GM21447 (cell line): ENCODE results near the gene BCL11B.

Experiments
- ATAC-seq: cut with Tn5 transposase; IDR thresholded peaks from one replicate; pipeline ENCODE4 v1.9.1; 2021; ENCODE audit not compliant: unreplicated experiment

BCL11B gene

DNA sequence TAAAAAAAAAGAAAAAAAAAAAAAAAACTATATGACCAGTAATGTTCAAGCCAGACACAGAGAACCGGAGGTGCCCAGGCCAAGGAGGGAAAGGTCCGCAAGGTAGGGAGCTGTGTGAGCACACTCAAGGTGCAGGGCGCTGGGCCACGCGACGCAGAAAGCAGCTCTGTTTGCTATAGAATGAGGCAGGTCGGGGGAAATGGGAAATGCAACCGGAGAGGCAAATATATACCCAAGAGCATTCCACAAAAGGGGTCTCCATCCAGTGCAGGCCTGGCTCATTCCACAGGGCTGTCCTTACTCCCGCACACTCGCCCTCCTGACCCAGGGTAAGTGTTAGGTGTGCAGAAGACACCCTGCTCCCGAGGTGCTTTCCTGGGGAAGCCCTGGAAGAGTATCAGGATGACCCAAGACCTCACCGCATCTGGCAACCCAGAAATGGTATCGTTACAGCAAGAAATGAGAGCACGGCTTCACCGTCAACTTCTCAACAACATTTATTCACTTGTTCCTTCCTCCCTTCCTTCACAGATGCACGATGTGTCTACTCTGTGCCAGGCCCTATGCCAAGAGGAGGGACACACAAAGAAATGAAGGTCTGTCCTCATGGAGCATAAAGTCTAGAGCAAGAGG is 86.4 kb downstream of the BCL11B start:
- no peak for ATAC-seq

- ATAC-seq, result no peak
These were observed 88.3 kb downstream of the BCL11B start for GRCh38 chr14:99183716-99184115.

GRCh38 chr14:99183311-99183710 is 88.7 kb downstream of the BCL11B start:
- no peak for ATAC-seq

DNA sequence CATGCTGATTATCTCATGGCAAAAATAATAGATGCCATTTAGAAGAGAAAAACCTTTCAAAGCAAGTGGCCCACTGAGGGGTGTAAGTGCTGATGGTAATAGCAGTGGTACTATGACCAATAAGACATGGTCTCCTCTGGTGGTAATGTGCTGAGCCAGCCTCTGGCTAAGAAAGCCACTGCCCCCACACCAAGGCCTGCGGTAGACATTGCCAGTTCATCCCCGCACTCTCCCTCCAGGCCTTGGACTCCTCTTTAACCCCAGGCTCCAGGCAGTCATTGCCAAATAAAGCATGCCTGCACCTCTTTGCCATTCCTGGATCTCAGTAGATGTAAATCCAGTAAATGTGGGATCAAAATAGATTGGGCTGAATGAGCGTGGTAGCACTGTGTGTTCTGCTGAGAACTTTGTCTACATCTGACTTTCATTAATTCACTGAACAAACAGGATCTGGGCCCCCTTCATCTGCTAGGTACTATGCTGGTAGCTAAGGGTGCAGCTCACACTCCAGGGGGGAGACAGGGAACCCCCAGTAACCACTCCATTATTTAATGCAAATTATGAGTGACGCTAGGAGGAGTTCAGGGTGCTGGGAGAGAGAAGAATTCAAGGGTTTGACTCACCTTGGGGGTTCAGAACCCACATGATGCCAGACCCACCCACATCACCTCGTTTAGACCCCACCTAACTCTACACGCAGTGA is 89.3 kb downstream of the BCL11B start:
- ATAC-seq, result no peak

DNA sequence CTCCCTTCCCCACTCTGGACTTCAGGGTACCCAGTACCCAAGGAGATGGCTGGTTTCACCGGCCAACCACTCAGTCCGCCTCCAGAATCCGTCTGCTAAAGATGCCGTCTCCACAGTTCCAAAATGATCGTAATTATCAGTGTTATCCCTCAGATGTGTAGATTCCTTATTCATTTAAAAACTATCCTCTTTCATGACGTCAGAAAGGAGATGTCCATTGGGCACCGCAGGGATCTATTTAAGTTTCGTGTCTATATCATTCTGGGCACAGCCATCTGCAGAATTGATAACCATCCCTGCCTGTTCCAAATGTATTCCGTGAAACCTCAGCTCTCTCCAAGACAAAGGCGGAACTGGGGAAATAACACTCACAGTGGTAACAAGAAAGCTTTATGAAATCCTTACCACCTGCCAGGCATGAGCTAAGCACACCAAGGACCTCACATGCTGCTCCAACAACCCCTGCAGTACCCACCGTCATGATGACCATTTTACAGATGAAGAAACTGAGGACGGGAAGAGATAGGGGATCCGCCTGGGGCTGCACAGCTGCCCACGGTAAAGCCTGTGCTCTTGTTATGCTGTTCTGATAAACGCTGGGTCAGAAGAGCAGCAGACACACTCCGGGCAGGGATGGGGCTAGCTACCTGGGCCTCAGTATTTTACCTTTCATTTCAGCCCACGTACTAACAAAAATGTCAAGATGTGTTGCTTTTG is 90.0 kb downstream of the BCL11B start:
- ATAC-seq, result no peak

GRCh38 chr14:99181241-99181640 is 90.8 kb downstream of the BCL11B start:
- ATAC-seq, result no peak

DNA sequence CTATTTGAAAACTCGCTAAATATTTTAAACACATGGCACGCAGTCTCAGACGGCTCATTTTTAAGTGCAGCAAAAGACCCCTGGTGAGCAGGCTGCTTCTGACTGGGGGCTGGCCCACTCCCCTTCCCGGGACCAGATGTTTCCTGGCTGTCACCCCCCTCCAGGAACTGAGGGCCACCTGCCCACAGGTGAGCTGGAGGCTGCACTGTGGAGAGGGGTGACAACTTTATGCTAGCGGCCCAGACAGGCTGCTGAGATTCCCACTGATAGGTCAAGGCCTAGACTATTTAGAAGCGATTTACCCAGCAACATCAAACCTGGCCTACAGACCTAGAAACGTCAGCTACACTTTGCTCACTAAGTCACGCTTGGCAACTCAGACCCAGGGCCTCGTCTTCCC is 92.1 kb downstream of the BCL11B start:
- no peak for ATAC-seq

DNA sequence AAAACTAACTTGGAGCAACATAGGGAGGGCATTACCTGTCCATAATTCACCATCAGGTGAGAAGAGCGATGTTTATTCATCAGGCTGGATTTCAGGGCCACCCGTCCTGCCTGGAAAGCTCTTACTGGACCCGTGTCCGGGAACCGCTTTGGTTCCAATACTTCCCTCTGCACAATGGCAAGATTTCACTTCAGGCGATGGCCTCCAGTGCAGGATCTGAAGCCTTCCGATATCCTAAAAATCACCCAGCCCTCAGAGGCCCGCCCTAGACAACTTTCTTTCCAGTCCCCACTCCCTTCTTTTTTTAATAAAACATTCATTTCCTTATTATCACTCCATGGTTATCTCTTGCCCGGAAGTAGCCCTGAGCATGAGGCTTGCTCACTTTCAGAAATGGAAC is 92.5 kb downstream of the BCL11B start:
- no peak for ATAC-seq

DNA sequence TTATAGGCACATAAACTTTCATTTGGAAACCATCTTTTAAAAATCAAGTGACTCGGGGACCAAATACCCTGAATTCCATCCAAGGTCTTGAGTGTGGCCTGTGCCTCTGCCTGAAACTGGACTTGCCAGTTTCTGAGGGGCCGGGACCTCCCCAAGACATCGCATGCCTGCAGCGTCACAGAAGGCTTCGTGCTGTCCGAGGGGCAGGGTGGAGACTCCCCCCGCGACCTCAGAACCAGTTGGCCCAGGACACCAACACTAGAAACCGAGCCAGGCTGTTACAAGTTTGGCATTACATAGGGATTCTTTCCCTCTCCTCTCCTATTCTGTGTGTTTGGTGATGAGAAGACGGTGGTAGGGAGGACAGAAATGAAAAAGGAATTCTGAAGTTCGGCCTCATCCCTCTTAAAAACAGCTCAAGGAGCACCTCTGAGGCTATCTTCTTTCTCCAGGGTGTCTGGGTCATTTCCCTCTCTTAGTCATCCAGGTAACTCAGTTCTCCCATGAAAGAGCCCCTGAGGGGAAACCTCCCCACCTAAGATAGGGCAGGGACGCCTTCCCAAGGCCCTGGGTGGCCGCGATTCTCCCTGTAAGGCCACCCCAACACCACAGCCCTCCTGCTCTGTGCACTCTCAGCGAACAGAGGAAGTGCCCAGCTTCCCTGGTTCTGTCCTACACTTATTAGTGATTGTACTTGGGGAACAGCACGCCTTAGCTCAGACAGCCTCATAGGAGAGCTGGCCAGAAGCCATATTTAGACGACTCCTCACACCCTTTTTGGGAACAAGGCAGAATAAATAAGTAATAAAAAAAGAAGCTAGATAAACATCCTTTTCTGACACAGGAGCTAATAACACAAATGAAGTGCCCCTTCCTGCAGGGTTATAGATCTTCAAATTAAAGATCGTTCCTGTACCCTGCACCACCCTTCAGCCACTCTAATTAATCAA is 93.8 kb downstream of the BCL11B start:
- ATAC-seq, result no peak

GRCh38 chr14:99177046-99177655 is 94.8 kb downstream of the BCL11B start:
- no peak for ATAC-seq

- no peak for ATAC-seq
These were observed 95.6 kb downstream of the BCL11B start for GRCh38 chr14:99176156-99176945.

GRCh38 chr14:99175331-99176155 is 96.5 kb downstream of the BCL11B start:
- ATAC-seq, result no peak

GRCh38 chr14:99174770-99175319 is 97.2 kb downstream of the BCL11B start:
- no peak for ATAC-seq

DNA sequence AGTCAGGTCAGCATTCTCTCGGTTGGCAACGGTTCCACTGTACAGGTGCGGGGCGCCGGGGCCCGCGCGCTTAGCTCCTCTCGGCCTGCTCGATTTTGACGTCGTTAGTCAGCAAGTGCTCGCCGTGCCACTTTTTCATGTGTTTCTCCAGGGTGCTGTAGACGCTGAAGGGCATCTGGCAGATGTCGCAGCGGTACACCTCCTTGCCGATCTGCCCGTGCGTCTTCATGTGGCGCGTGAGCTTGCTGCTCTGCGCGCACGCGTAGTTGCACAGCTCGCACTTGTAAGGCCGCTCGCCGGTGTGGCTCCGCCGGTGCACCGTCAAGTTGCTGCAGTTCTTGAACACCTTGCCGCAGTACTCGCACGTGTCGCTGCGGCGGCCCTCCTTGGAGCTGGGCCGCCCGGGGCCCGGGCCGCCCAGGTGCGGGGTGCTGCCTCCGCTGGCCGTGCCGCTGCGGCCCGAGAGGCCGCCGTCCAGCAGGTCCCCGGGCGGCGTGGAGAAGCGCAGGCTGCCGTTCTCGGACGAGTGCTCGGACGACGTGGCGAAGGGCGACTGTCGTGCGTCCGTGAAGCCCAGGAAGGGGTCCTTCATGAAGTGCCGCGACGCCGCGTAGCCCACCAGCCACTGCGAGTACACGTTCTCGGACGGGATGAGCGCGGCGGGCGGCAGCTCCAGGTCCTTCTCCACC is 97.8 kb downstream of the BCL11B start:
- no peak for ATAC-seq

GRCh38 chr14:99173506-99173905 is 98.5 kb downstream of the BCL11B start:
- ATAC-seq, result no peak

DNA sequence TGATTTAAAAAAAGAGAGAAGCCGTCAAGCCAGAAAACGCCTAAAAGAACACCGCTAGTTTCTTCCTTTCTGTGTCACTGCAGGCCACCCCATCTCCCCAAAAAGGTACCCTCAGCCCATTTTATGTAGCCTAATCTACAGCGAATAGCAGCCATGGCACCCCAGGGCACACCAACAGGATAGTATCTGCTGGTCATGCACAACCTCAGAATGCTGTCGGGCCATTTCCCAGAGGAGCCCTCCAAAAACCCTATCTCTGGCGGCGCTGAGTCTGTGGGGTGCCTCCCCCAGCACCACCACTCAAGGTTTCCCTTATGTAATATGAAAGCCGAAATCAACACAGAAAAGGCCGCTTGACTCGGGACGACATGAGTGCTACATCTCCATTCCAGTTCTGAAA is 98.9 kb downstream of the BCL11B start:
- no peak for ATAC-seq

- no peak for ATAC-seq
These were observed 100.6 kb downstream of the BCL11B start for GRCh38 chr14:99171396-99171795.

- no peak for ATAC-seq
These were observed 102.1 kb downstream of the BCL11B start for GRCh38 chr14:99169776-99170356.
